EH (cell line): ENCODE measurements around the gene C4orf17.
"Not testable (repeated sequence)": the region's sequence is repeated elsewhere in the genome, so short reads cannot be mapped to it uniquely, and the experiment has no call there.

Experiments used
- DNase-seq: peaks from one replicate; pipeline ENCODE4 v3.0.0-alpha.2; 2015; ENCODE audit warnings: low read depth

C4orf17 gene

GRCh38 chr4:99510721-99511120 is at the start of gene C4orf17:
Gene C4orf17, plus strand, starts transcription at chr4:99511021. Its CDS starts 2,061 bp downstream, at chr4:99513082.
- DNase-seq, result no peak

- no peak for DNase-seq
Measured at GRCh38 chr4:99461623-99462401, 49.0 kb upstream of the C4orf17 start.

DNA sequence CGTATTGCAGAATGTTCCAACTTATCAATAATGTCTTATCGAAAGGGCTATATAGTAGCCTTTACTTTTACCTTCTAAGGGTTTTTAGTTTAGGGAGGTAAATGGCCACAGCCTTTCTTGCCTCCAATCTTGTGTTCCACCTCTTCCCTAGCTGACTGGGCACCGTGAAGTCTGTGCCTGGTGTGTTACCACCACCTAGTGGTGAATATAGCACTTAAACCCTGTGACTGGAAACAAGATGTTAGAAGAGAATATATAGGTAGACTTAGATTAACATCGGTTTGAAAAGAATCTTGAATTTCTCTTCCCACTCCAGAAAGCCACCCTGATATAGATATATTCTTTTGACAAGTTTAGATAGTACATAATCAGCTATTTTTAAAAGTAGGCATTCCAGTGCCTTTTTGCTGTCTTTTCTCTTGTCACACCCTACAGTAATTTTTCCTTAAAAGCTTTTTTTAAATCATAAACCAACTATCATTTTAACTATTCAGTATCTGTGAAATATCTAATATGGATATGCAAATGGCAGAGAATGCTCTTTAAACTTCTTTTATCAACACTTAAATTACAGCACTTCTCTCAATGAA is 47.9 kb upstream of the C4orf17 start:
- peak; percentile 73 for DNase-seq

DNA sequence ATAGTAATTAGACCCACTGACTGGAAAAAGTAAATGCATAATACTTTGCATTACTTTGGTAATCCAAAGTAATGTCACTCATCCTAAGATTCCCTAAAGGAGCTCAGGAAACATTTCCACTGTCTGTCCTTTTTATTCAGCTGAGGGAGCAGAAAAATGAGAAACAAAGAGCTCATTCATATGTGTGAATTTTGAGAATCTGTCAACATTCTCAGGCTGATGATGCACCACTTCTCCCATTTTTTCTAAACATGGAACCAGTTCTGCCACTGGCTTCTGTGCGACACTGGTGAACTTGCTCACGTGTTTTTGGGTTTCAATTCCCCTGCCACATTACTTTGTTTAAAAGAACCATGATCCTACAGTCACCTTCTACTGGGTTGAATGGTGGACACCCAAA is 47.3 kb upstream of the C4orf17 start:
- no peak for DNase-seq

DNA sequence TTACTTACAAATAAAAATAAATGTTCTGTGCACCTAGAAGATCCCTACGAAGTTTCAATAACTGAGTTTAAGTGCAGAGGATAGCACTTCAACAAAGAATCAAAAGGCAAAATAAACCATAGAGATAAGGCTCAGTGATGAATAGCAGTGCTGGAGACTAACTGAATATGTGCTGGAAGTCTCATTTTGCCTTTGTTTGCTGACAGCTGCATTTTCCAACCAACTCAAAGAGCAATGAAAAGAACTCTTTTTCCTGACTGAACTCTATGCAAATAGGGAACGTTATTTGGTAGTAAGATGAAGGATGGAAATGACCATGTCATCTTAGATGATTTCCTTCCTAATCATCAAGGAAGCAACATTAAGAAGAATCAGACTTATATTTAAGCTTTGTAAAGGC is 42.9 kb upstream of the C4orf17 start:
- DNase-seq, result no peak

DNA sequence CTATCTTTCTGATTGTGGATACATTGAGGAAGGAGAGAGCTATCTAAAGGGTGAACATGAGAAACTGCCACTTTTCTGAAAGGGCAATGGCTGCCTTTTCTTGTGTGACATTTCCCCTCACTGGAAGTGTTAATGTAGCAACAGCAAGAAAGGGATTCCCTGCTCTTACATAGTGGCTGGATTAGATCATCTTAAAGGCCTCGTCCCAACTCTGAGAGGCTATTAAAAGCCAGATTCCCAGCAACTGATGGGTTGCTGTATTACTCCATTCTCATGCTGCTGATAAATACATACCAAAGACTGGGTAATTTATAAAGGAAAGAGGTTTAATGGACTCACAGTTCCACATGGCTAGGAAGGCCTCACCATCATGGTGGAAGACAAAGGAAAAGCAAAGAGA is 41.9 kb upstream of the C4orf17 start:
- DNase-seq, result peak; percentile 22

GRCh38 chr4:99471349-99471748 is 39.5 kb upstream of the C4orf17 start:
- no peak for DNase-seq

- no peak for DNase-seq
Measured at GRCh38 chr4:99471896-99472295, 38.9 kb upstream of the C4orf17 start.

DNA sequence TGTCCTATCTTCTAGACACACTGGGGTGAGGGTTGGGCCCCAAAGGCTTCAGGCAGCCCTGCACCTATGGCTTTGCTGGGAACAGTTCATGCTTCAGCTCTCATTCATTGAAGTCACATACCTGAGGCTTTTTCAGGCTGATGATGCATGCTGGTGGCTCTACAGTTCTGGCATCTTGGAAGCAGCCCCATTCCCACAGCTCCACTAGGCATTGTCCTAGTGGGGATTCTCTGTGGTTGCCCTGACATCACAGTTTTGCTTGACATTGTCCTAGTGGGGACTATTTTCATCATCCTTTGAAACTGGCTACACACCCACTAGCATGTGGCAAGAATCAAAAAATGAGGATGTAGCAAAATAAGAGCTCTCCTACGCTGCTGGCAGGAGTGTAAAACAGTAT is 37.7 kb upstream of the C4orf17 start:
- peak; percentile 19 for DNase-seq

DNA sequence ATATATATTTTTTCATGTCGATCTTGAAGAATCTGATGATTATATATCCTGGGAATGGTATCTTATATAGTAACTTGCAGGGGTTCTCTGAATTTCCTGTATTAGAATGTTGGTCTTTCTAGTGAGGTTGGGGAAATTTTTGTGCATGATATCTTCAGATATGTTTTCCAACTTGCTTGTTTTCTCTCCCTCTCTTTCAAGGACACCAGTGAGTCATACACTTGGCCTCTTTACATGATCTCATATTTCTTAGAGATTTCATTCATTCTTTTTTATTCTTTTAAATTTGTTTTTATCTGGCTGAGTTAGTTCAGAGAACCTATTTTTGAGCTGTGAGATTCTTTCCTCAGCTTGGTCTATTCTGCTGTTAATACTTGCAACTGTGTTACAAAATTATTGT is 27.2 kb upstream of the C4orf17 start:
- peak; percentile 11 for DNase-seq

- DNase-seq, result no peak
Measured at GRCh38 chr4:99485212-99485611, 25.6 kb upstream of the C4orf17 start.

- not testable (repeated sequence) for DNase-seq
Measured at GRCh38 chr4:99486648-99487047, 24.2 kb upstream of the C4orf17 start.

GRCh38 chr4:99490286-99490685 is 20.5 kb upstream of the C4orf17 start:
- no peak for DNase-seq

DNA sequence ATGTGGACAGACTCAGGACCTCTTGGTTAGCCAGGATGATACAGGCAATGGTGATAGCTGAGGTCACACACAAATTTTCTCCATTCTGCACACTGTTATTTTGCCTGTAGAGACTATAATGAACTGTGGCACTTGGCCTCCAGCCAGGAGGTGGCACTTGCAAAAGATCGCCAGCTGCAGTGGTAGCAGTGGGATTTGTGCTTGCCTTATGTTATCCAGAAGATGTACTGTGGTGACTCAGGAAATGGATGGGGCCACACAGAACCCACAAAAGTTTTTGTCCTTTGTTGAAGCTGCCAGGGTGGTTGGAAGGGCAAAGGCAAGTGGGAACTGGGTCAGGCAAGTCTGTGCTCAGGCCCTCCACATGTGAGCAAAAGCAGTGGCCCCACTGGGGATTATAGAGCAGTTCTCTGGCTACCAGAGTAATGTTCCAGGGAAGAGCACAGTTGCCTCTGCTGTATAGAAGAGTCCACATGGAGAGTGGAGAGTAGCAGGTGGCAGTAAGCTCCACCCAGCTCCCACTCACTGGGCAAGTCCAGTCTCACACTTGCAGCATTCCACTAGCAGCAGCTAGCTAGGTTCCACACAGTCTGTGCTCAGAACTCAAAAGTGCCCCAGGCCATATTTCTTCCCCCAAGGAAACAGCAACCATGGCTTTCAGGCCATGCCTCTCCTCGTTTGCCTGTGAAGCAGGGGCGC is 5.9 kb upstream of the C4orf17 start:
- DNase-seq, result no peak

DNA sequence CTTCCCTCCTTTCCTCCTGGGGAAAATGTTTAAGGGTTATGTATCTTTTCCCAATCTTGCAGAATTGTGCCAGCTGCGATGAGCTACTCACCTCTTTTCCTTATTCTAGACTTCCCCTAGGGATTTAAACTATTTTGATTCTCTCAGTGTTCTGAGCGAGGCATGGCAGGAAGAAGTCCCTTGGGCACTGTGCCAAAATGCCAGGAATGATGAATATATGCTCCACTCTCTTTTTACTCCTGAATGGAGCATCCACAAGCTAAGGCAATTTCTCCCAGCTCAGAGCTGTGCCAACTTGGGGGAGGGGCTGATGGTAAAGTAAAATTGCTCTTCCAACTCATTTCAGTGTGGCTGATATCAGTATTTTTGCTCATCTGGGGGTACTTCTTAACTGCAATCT is 4.0 kb upstream of the C4orf17 start:
- DNase-seq, result peak; percentile 9

GRCh38 chr4:99507349-99507748 is 3.5 kb upstream of the C4orf17 start:
- DNase-seq, result no peak

DNA sequence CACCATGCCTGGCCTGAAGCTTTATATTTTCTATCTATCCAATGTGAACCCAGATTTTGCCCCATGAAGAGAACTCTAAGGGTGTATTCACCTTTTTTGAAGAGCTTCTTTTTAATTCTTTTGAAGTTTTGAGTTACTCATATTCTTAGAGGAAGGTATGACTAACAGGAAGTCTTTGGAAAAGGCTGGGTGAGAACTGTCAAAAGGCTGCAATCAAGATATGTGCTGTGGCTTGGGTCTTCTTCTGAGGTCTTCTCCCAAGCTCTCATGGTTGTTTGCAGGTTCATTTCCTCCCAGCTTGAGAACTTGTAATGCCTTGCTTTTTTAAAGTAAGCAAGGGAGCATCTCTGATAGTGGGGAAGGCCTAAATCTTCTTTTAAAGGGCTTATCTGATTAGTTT is 3.1 kb upstream of the C4orf17 start:
- DNase-seq, result no peak

- DNase-seq, result no peak
Measured at GRCh38 chr4:99518601-99519295, 7.9 kb downstream of the C4orf17 start.

DNA sequence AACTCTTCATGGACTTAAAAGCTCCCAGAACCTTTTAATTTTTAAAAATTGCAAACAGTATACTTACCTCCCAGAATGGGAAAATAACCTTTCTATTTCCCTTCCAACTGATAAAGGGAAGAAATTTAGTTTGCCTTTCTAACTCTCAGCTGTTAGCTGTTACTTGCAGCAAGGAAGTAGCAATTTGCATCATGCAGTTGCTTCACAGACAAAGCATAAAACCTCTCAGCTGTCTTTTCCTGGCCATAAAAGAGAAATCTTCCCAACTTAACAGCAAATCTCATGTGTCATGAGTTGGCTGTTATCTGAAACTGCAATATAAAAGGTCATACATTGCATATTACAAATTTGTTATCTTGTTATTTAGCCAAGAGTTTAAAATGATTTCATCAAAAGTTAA is 18.4 kb downstream of the C4orf17 start:
- no peak for DNase-seq

- DNase-seq, result no peak
Measured at GRCh38 chr4:99529956-99530355, 19.1 kb downstream of the C4orf17 start.

DNA sequence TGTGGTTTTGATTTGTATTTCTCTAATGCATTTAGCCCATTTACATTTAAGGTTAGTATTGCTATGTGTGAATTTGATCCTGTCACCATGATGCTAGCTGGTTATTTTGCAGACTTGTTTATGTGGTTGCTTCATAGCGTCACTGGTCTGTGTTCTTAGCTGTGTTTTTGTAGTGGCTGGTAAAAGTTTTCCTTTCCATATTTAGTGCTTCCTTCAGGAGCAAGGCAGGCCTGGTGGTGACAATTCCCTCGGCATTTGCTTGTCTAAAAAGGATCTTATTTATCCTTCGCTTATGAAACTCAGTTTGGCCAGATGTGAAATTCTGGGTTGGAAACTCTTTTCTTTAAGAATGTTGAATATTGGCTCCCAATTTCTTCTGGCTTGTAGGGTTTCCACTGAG is 23.9 kb downstream of the C4orf17 start:
- not testable (repeated sequence) for DNase-seq

GRCh38 chr4:99536271-99536670 is 25.4 kb downstream of the C4orf17 start:
- DNase-seq, result no peak

GRCh38 chr4:99536848-99537247 is 26.0 kb downstream of the C4orf17 start:
- DNase-seq, result no peak
